NCI-H2196 (cell line): ENCODE results near the gene MEF2D.
A peak's percentile ranks its signal among the peaks of the same experiment; 100 is the strongest.

Experiments
- DNase-seq: peaks from one replicate; lab custom pipeline; 2025; ENCODE audit not compliant: unreplicated experiment; lab: John Stamatoyannopoulos, UW

MEF2D gene

DNA sequence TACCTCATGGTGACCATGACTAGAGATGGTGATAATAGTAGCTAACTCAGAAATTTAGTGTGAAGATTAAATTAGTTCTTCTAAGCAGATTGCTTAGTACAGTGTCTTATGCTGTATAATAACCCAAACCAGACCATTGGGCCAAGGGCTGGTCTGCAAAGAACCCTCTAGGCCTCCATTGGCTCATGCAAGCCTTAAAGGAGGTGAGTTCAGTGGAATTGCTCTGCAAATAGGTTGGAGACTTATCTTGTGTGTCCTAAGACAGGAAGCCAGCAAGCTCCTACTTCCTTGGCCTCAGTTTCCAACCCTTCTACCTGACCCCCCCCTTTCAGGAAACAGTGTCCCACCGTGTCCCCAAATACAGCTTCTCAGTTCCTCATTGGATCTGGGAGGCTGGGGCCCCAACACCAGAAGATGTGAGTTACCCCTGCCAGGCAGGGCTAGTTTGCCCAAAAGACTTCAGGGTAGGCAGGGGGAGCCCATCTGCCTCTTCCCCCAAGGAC is 1.9 kb upstream of the MEF2D start:
- DNase-seq: no peak

GRCh38 chr1:156500793-156501506 is 375 bp upstream of the MEF2D start:
- DNase-seq: peak; percentile 93

GRCh38 chr1:156499842-156500542 is 583 bp downstream of the MEF2D start:
- DNase-seq: no peak

- no peak for DNase-seq
Measured at GRCh38 chr1:156499194-156499841, 1.3 kb downstream of the MEF2D start.

DNA sequence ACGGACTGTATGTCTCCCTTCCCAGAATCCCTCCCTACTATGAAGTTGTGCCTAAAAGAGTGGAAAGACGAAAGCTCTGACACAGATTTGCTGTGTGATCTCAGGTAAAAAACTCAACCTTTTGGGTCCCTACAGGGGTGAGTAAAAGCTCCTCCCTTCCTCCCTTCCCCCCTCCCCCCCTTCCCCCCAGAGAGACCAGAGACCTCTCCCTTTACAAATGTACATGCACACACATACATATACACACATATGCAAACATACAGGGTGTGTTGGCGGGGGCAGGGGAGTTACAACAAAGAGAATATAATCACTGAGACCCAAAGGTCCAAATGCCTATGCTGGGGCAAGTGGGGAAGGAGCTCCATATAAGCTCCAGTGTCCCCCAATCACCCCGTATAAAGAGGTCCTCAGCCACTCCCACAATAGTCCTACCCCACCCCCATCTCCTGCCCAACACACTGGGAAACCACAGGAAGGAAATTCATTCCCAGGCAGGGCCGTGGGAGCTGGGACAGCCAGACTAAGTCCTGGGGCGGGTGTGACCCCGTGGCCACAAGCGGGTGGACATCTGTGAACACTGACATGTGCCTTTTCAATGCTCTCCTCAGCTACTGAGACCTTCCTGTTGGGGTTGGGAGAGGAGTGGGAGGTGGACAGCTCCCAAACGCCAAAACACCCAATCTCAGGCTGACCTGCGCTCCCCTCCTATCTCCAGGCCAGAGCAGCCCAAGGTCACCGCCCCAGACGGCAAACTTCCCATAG is 2.0 kb downstream of the MEF2D start:
- DNase-seq: no peak

DNA sequence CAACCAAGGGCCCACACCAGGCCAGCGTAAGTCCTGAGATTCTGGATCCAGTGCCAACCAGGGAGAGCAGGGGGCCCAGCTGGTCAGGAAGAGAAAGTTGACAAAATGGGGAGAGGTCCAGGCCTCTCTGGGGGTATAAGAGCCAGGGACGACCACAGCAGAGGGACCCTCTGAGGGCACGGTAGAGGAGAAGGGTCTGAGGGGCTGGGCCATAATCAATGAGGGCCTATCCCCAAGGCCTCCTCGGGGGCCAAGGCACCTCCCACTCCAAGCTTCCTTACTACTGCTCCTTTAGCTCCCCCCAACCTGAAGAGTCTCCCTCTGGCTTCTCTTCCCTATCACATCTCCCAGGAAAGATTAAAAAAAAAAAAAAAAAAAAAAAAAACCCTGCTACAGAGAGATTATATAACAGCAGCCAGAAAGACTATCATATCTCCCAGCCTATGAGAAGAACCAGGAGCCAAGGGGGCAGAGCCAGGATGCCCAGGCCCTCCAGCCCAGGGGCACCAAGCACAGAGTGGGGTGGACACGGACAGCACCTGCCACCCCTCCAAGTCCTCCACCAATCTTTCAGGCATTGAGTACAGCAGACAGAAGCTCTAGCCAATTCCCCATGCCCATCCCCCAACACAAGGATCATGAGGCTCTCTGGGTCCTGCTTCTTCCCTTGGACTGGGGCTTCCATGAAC is 2.7 kb downstream of the MEF2D start:
- no peak for DNase-seq

GRCh38 chr1:156497078-156497742 is 3.4 kb downstream of the MEF2D start:
- DNase-seq: no peak

DNA sequence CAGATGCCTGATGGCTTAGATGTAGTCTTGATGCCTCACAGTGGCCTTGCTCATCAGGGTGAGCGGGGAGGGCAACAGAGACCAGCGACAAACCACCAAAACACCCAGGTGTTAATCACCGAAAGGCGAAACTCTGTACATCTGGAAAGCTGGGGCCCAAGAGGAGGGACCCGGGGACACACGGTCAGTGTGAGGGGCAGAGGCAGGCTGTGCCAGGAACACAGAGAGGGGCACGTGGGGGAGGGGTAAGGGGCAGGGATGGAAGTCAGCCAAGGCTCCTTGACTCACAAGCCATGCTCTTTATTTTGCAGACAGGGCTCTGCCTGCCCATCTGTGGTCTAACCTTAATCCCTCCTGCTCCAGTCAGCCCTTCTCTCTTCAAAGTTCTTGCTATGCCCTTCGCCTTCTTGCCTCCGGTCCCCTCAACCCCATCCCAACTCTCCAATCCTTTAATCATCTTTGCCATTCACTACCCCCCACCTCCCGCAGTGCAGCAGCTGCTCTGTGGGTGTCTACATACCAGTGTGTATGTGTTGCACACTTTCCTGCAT is 4.3 kb downstream of the MEF2D start:
- DNase-seq: no peak

- no peak for DNase-seq
Measured at GRCh38 chr1:156495401-156496140, 5.0 kb downstream of the MEF2D start.

DNA sequence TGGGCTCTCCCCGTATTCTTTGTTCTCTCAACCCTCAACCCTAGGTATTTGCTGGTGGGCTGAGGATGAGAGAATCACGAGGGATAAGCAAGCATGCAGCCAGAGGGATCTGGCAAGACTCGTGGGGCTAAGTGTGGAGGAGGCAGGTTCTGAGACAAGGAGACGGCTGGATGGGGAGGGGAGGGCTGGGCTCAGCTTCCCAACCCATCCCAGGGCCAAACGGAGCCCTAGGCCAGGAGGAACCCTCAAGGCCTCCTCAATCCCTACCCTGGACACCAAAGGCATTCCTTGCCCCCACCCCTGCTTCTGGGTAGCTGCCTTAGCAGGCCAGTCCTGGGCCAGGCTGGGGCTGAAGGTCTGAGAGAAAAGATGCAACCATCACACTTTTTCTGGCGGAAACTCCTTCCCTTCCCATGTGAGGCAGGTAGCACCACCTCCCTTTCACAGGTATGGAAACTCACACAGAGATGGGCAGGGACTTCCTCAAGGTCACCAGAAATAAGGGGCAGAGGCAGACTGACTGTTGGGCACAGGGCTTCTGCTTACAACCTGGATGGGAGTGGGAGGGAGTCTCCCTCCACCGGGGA is 6.2 kb downstream of the MEF2D start:
- no peak for DNase-seq

DNA sequence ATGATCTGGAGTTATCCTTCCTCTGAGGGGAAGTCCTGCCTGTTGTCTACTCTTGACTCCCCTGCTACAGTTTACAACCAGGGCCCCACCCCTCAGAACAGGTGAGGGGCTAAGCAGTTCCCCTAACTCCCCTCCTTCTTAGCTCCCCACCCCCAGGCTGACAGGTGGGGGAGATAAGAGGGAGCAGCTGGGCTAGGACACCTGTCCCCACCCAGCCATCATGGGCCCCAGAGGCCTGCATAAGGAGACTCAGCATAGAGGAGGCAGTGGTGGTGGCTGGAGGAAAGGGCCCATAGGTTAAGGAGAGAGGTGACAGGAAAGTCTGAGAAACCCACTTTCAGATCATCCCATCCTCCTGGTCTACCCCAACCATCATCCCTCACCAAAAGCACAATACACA is 6.8 kb downstream of the MEF2D start:
- DNase-seq: no peak

GRCh38 chr1:156493154-156493631 is 7.4 kb downstream of the MEF2D start:
- DNase-seq: peak; percentile 24

DNA sequence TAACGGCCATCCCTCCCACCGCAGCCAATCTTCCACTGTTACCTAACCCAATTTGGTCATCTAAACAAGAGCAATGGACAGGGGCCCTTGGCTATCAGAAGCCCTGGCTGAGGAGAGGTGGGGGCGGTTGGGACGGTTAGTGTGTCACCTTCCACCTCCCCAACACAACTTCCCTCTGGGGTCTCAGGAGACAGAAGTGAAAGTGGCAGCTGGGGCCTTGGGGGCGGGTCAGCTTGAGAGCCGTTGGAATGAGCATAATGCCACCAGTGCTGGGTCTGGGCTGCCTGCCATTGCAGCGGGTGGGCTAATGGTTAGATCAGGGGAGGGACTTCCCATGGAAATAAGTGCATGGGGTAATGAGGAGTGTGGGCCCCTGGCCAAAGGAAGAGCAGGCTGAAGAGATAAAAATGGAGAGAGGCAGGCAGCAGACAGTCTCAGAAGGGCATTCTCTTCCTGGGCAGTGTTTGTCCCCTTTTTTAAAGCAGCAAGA is 7.9 kb downstream of the MEF2D start:
- DNase-seq: no peak

DNA sequence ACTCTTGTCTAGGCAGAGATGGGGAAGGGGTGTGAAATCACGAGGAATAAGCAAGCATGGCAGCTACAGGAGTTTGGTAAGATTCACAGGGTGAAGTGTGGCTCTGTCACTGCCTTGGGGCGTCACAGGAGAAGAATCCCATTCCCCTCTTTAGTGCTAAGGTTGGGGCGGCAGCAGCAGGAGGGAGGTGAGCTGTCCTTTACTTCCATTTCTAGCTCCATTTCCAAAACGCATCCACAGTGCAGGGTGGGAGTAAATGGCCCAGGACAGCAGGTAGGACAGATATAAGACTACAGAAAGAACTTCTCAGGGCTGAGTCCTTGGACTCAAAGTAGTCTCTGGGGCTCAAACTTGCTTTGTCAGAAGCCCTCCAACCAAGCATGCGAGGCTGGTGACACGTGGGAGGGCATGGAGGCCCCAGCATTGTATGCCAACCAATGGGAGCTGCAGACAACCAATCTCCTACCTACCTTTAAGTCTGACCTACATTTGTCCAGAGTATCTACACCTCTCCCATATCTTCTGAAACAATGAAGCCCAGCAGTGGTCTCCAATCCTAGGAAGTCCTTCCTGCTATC is 8.5 kb downstream of the MEF2D start:
- no peak for DNase-seq

GRCh38 chr1:156491151-156491949 is 9.2 kb downstream of the MEF2D start:
- DNase-seq: no peak

GRCh38 chr1:156490401-156491032 is 10.1 kb downstream of the MEF2D start:
- DNase-seq: no peak

DNA sequence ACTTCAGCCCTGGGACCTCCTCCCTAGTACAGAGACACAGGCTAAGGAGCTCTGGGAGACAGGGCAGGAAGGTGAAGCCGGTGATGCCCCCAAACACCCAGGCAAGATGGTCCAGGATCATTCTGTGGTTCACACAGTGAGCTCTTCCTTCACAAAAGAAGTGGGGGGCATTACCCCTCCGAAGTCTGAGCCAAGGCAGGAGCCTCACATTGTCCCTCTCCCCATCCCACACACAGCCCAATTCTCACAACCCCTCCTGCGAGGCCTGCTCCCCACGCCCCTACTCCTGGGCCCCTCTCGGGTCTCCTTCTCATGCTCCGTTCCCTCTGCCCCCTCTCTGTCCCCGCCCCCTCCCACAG is 10.7 kb downstream of the MEF2D start:
- DNase-seq: no peak
